ENCODE measurements around the gene GOSR1. TPM values are rescaled to one million over a fixed set of nuclear protein-coding genes. Genes with fewer than 3 reads are reported as not detected.
"Not testable (repeated sequence)": the region's sequence is repeated elsewhere in the genome, so short reads cannot be mapped to it uniquely, and the experiment has no call there.

GOSR1 gene
- total RNA-seq, 1 experiment from 2014 or later, result 27.4 TPM

- no peak for DNase-seq (ENCODE audit: low read depth)
These were observed 28.7 kb downstream of the GOSR1 start for GRCh38 chr17:30505868-30506417.

- no peak for DNase-seq (ENCODE audit: low read depth)
These were observed 29.3 kb downstream of the GOSR1 start for GRCh38 chr17:30506481-30506880.

- no peak for DNase-seq (ENCODE audit: low read depth)
These were observed 36.1 kb downstream of the GOSR1 start for GRCh38 chr17:30513346-30513745.

GRCh38 chr17:30514895-30515596, 37.8 kb downstream of the GOSR1 start:
- DNase-seq (ENCODE audit: low read depth), result no peak

- DNase-seq (ENCODE audit: low read depth), result no peak
These were observed 40.6 kb downstream of the GOSR1 start for GRCh38 chr17:30517786-30518185.

- no peak for DNase-seq (ENCODE audit: low read depth)
These were observed 42.0 kb downstream of the GOSR1 start for GRCh38 chr17:30519166-30519565.

GRCh38 chr17:30519707-30520106, 42.5 kb downstream of the GOSR1 start:
- peak; percentile 86 for DNase-seq (ENCODE audit: low read depth)

- no peak for DNase-seq (ENCODE audit: low read depth)
These were observed 43.2 kb downstream of the GOSR1 start for GRCh38 chr17:30520436-30520835.

GRCh38 chr17:30520882-30521281, 43.7 kb downstream of the GOSR1 start:
- no peak for DNase-seq (ENCODE audit: low read depth)

GRCh38 chr17:30521766-30522165, 44.6 kb downstream of the GOSR1 start:
- DNase-seq (ENCODE audit: low read depth), result no peak

- DNase-seq (ENCODE audit: low read depth), result not testable (repeated sequence)
These were observed 46.0 kb downstream of the GOSR1 start for GRCh38 chr17:30523236-30523635.

GRCh38 chr17:30524847-30525246, 47.6 kb downstream of the GOSR1 start:
- no peak for DNase-seq (ENCODE audit: low read depth)

- DNase-seq (ENCODE audit: low read depth), result no peak
These were observed 49.2 kb downstream of the GOSR1 start for GRCh38 chr17:30526401-30526800.

GRCh38 chr17:30528701-30529100, 51.5 kb downstream of the GOSR1 start:
- DNase-seq (ENCODE audit: low read depth), result not testable (repeated sequence)

- DNase-seq (ENCODE audit: low read depth), result peak; percentile 43
These were observed 53.3 kb downstream of the GOSR1 start for GRCh38 chr17:30530346-30531025.

GRCh38 chr17:30532871-30533270, 55.7 kb downstream of the GOSR1 start:
- DNase-seq (ENCODE audit: low read depth), result no peak

- DNase-seq (ENCODE audit: low read depth), result no peak
These were observed 57.1 kb downstream of the GOSR1 start for GRCh38 chr17:30534298-30534697.

GRCh38 chr17:30534938-30535921, 58.0 kb downstream of the GOSR1 start:
- DNase-seq (ENCODE audit: low read depth), result no peak

- not testable (repeated sequence) for DNase-seq (ENCODE audit: low read depth)
These were observed 59.6 kb downstream of the GOSR1 start for GRCh38 chr17:30536846-30537245.

GRCh38 chr17:30537667-30538066, 60.5 kb downstream of the GOSR1 start:
- DNase-seq (ENCODE audit: low read depth), result not testable (repeated sequence)

- no peak for DNase-seq (ENCODE audit: low read depth)
These were observed 64.6 kb downstream of the GOSR1 start for GRCh38 chr17:30541802-30542201.

Data from HT1080 (cell line).